ENCODE measurements around the gene CMPK1.

CMPK1 gene

GRCh38 chr1:47418681-47419325 is 85.2 kb downstream of the CMPK1 start:
- no peaks in the 10 kb centered on the region for H3K36me3 ChIP-seq (ENCODE audit: insufficient read depth, low read length)
- no peaks in the 10 kb centered on the region for H4K20me1 ChIP-seq (ENCODE audit: insufficient read depth, low read length, poor library complexity, severe bottlenecking)
- no peaks in the 10 kb centered on the region for H3K9me3 ChIP-seq (ENCODE audit: insufficient read depth, low read depth, low read length)
- no peaks in the 10 kb centered on the region for H3K27me3 ChIP-seq (ENCODE audit: insufficient read depth, low read length, poor library complexity, severe bottlenecking)
- no peaks in the 10 kb centered on the region for H3K4me1 ChIP-seq (ENCODE audit: insufficient read depth, low read length, poor library complexity, severe bottlenecking)
- no peak overlapping the region for H3K9ac ChIP-seq (ENCODE audit: low read depth, low read length, poor library complexity, severe bottlenecking)
- H3K9me2 ChIP-seq (replicated peaks; ENCODE audit: low read depth, low read length), result no peaks in the 10 kb centered on the region
- H2AFZ ChIP-seq (ENCODE audit: low read length), result no peak overlapping the region
- H3K4me2 ChIP-seq (ENCODE audit: low read depth, low read length, poor library complexity, severe bottlenecking), result no peak overlapping the region
- H3F3A ChIP-seq (ENCODE audit: low read depth), result no peaks in the 10 kb centered on the region
- H3K4me3 ChIP-seq (ENCODE audit: low read length, poor library complexity, severe bottlenecking), result no peak overlapping the region
- no peaks in the 10 kb centered on the region for H3K79me2 ChIP-seq (ENCODE audit: insufficient read depth, low read length)
- TF ChIP-seq EZH2phosphoT487 (IDR thresholded peaks at IDR 0.05; ENCODE audit: borderline replicate concordance) (no peak), CTCF (conservative IDR thresholded peaks at IDR 0.05; ENCODE audit: low read length) (no peak)

DNA sequence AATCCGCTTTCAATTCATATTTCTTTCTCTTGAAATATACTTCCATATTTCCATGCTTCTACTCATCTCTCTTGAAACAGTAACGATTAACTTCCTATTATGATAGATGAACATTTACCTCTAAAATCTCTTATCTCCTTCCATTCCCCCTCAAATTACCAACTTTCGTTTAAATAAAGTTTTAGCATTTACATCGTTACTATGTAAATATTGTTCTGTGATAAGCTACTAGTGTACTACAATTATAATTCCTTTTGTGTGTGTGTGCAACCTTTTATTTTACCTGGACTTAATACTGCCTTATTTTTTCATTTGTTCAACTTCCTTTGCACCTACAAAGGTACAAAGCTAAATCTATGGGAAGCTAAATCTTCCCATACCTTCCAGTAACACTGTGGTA is 87.0 kb downstream of the CMPK1 start:
- no peaks in the 10 kb centered on the region for H3K36me3 ChIP-seq (ENCODE audit: insufficient read depth, low read length)
- H2AFZ ChIP-seq (ENCODE audit: low read length), result no peak overlapping the region
- no peaks in the 10 kb centered on the region for H4K20me1 ChIP-seq (ENCODE audit: insufficient read depth, low read length, poor library complexity, severe bottlenecking)
- H3K9me2 ChIP-seq (replicated peaks; ENCODE audit: low read depth, low read length), result no peaks in the 10 kb centered on the region
- H3K4me3 ChIP-seq (ENCODE audit: low read length, poor library complexity, severe bottlenecking), result no peak overlapping the region
- no peaks in the 10 kb centered on the region for H3K27me3 ChIP-seq (ENCODE audit: insufficient read depth, low read length, poor library complexity, severe bottlenecking)
- H3F3A ChIP-seq (ENCODE audit: low read depth), result no peaks in the 10 kb centered on the region
- no peak for TF ChIP-seq EZH2phosphoT487 (IDR thresholded peaks at IDR 0.05; ENCODE audit: borderline replicate concordance)
- TF ChIP-seq CTCF (conservative IDR thresholded peaks at IDR 0.05; ENCODE audit: low read length), result no peak
- H3K4me1 ChIP-seq (ENCODE audit: insufficient read depth, low read length, poor library complexity, severe bottlenecking), result no peaks in the 10 kb centered on the region
- H3K9me3 ChIP-seq (ENCODE audit: insufficient read depth, low read depth, low read length), result no peaks in the 10 kb centered on the region
- no peaks in the 10 kb centered on the region for H3K79me2 ChIP-seq (ENCODE audit: insufficient read depth, low read length)
- H3K9ac ChIP-seq (ENCODE audit: low read depth, low read length, poor library complexity, severe bottlenecking), result no peak overlapping the region
- no peak overlapping the region for H3K4me2 ChIP-seq (ENCODE audit: low read depth, low read length, poor library complexity, severe bottlenecking)

DNA sequence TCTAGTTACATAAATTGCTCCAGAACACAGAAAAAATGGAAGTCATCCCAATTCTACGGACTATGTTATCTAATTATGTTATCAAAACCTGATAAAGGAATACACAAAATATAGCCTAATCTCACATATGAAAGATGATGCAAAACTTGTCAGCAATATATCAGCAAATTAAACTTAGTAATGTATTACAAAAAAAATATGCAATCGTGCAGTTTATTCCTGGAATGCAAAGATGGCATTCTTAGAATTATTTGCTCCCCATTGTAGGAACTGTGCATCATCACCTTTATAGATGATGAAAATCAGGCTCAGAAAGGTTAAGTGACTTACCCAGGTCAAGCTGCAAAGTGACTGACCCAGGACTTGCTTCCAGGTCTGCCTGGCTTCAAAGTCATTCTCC is 90.3 kb downstream of the CMPK1 start:
- H4K20me1 ChIP-seq (ENCODE audit: insufficient read depth, low read length, poor library complexity, severe bottlenecking), result no peaks in the 10 kb centered on the region
- no peak overlapping the region for H3K4me3 ChIP-seq (ENCODE audit: low read length, poor library complexity, severe bottlenecking)
- H3K9ac ChIP-seq (ENCODE audit: low read depth, low read length, poor library complexity, severe bottlenecking), result no peak overlapping the region
- H3K4me2 ChIP-seq (ENCODE audit: low read depth, low read length, poor library complexity, severe bottlenecking), result no peak overlapping the region
- H3K9me3 ChIP-seq (ENCODE audit: insufficient read depth, low read depth, low read length), result no peaks in the 10 kb centered on the region
- H3K9me2 ChIP-seq (replicated peaks; ENCODE audit: low read depth, low read length), result no peaks in the 10 kb centered on the region
- H3K27me3 ChIP-seq (ENCODE audit: insufficient read depth, low read length, poor library complexity, severe bottlenecking), result no peaks in the 10 kb centered on the region
- TF ChIP-seq EZH2phosphoT487 (IDR thresholded peaks at IDR 0.05; ENCODE audit: borderline replicate concordance) (no peak), CTCF (conservative IDR thresholded peaks at IDR 0.05; ENCODE audit: low read length) (no peak)
- H2AFZ ChIP-seq (ENCODE audit: low read length), result no peak overlapping the region
- no peaks in the 10 kb centered on the region for H3K36me3 ChIP-seq (ENCODE audit: insufficient read depth, low read length)
- H3K79me2 ChIP-seq (ENCODE audit: insufficient read depth, low read length), result no peaks in the 10 kb centered on the region
- H3F3A ChIP-seq (ENCODE audit: low read depth), result no peaks in the 10 kb centered on the region
- no peaks in the 10 kb centered on the region for H3K4me1 ChIP-seq (ENCODE audit: insufficient read depth, low read length, poor library complexity, severe bottlenecking)

All from Loucy (cell line).